Measurements from ENCODE around the gene ANO7.

DNA sequence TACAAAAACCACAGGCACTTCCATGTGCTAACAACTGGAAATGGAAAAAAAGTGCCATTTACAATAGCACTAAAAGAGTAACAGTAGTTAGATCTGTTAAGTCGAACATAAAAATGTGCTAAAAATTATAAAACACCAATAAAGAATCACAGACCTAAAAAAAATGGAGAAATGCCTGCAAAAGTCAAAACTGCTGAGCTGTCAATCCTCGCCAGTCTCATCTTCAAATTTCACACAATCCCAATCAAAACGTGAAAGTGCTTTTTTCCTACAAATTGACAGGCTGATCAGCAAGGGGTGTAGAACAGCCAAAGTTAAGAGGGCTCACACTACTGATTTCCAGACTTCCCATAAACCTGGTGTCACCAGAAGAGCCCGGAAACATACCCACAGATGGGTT, 53.2 kb downstream of the ANO7 start:
- TF ChIP-seq, protein P1, sequence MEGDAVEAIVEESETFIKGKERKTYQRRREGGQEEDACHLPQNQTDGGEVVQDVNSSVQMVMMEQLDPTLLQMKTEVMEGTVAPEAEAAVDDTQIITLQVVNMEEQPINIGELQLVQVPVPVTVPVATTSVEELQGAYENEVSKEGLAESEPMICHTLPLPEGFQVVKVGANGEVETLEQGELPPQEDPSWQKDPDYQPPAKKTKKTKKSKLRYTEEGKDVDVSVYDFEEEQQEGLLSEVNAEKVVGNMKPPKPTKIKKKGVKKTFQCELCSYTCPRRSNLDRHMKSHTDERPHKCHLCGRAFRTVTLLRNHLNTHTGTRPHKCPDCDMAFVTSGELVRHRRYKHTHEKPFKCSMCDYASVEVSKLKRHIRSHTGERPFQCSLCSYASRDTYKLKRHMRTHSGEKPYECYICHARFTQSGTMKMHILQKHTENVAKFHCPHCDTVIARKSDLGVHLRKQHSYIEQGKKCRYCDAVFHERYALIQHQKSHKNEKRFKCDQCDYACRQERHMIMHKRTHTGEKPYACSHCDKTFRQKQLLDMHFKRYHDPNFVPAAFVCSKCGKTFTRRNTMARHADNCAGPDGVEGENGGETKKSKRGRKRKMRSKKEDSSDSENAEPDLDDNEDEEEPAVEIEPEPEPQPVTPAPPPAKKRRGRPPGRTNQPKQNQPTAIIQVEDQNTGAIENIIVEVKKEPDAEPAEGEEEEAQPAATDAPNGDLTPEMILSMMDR (IDR thresholded peaks at IDR 0.05) = no peak
- TF ChIP-seq POLR2AphosphoS5 (IDR thresholded peaks at IDR 0.05) = no peak
- TF ChIP-seq POLR2A (IDR thresholded peaks at IDR 0.05) = no peak

Measured in sigmoid colon (tissue), 4 donors.